Measurements from ENCODE around the gene SHC1. TPM values are rescaled to one million over a fixed set of nuclear protein-coding genes. Genes with fewer than 3 reads are reported as not detected.

The SHC1 gene
- total RNA-seq, 1 donor from 2014 or later = 915 TPM

GRCh38 chr1:154967331-154967950 is 3.1 kb downstream of the SHC1 start:
- Mint-ChIP-seq H3K4me1 (ENCODE audit: unreplicated experiment) (peaks cover 82% of the 10 kb centered on the region), H3K4me3 (ENCODE audit: unreplicated experiment) (no peak overlapping the region), H3K9me3 (ENCODE audit: unreplicated experiment) (no peaks in the 10 kb centered on the region), H3K27ac (ENCODE audit: unreplicated experiment) (peak overlapping the region; percentile 99), H3K36me3 (ENCODE audit: low read depth, unreplicated experiment) (peaks cover 63% of the 10 kb centered on the region), H3K27me3 (ENCODE audit: unreplicated experiment) (peaks cover 34% of the 10 kb centered on the region)
- no peak for TF ChIP-seq CTCF (IDR thresholded peaks at IDR 0.05; ENCODE audit: unreplicated experiment)
- DNase-seq (ENCODE audit: low spot score) = no peak

- no peak for DNase-seq (ENCODE audit: low spot score)
- Mint-ChIP-seq H3K4me1 (ENCODE audit: unreplicated experiment) (peaks cover 76% of the 10 kb centered on the region), H3K4me3 (ENCODE audit: unreplicated experiment) (no peak overlapping the region), H3K9me3 (ENCODE audit: unreplicated experiment) (no peaks in the 10 kb centered on the region), H3K27me3 (ENCODE audit: unreplicated experiment) (peaks cover 25% of the 10 kb centered on the region), H3K27ac (ENCODE audit: unreplicated experiment) (peak overlapping the region; percentile 99), H3K36me3 (ENCODE audit: low read depth, unreplicated experiment) (peaks cover 58% of the 10 kb centered on the region)
- no peak for TF ChIP-seq CTCF (IDR thresholded peaks at IDR 0.05; ENCODE audit: unreplicated experiment)
These were observed 4.4 kb downstream of the SHC1 start for GRCh38 chr1:154966111-154966510.

GRCh38 chr1:154964359-154964758 is 6.2 kb downstream of the SHC1 start:
- no peak for DNase-seq (ENCODE audit: low spot score)
- peaks cover 58% of the 10 kb centered on the region for H3K36me3 Mint-ChIP-seq (ENCODE audit: low read depth, unreplicated experiment)
- peak overlapping the region; percentile 77 for H3K4me3 Mint-ChIP-seq (ENCODE audit: unreplicated experiment)
- H3K27me3 Mint-ChIP-seq (ENCODE audit: unreplicated experiment) = peaks cover 23% of the 10 kb centered on the region
- peak overlapping the region; percentile 82 for H3K27ac Mint-ChIP-seq (ENCODE audit: unreplicated experiment)
- H3K9me3 Mint-ChIP-seq (ENCODE audit: unreplicated experiment) = no peaks in the 10 kb centered on the region
- H3K4me1 Mint-ChIP-seq (ENCODE audit: unreplicated experiment) = peaks cover 76% of the 10 kb centered on the region
- no peak for TF ChIP-seq CTCF (IDR thresholded peaks at IDR 0.05; ENCODE audit: unreplicated experiment)

GRCh38 chr1:154963643-154964042 is 6.9 kb downstream of the SHC1 start:
- no peak for DNase-seq (ENCODE audit: low spot score)
- peaks cover 51% of the 10 kb centered on the region for H3K36me3 Mint-ChIP-seq (ENCODE audit: low read depth, unreplicated experiment)

More at GRCh38 chr1:154963643-154964042, 6.9 kb downstream of the SHC1 start:
- Mint-ChIP-seq H3K27ac (ENCODE audit: unreplicated experiment) (peak overlapping the region; percentile 87), H3K4me1 (ENCODE audit: unreplicated experiment) (peaks cover 70% of the 10 kb centered on the region), H3K4me3 (ENCODE audit: unreplicated experiment) (peak overlapping the region; percentile 60), H3K9me3 (ENCODE audit: unreplicated experiment) (no peaks in the 10 kb centered on the region), H3K27me3 (ENCODE audit: unreplicated experiment) (peaks cover 17% of the 10 kb centered on the region)
- no peak for TF ChIP-seq CTCF (IDR thresholded peaks at IDR 0.05; ENCODE audit: unreplicated experiment)

All from endothelial cell (in vitro differentiated cells).